Cardiac muscle cell (in vitro differentiated cells and primary cell): ENCODE measurements around the gene CNN2. TPM values are rescaled to one million over a fixed set of nuclear protein-coding genes. Genes with fewer than 3 reads are reported as not detected.

ENCODE experiments used
- DNase-seq, 2 donors: peaks; one replicate each; pipeline versions ENCODE4 v3.0.0 to v3.0.0-alpha.2; 2010 to 2017; ENCODE audit warnings: low read depth in 1 of 2, low spot score in 1 of 2
- H3K27ac ChIP-seq: fragments of 200-600 bp; sonication (generic); 2 replicates; pipeline ENCODE4 v1.5.1; 2016
- H3K27me3 ChIP-seq: fragments of 200-600 bp; sonication (generic); 2 replicates; pipeline ENCODE4 v1.6.0; 2016; ENCODE audit warnings: control low read depth
- H3K36me3 ChIP-seq: fragments of 200-600 bp; sonication (generic); 2 replicates; pipeline ENCODE4 v1.5.1; 2016; ENCODE audit warnings: control low read depth
- H3K4me1 ChIP-seq: fragments of 200-600 bp; sonication (generic); 2 replicates; pipeline ENCODE4 v1.8.1; 2017; ENCODE audit warnings: low read depth, mild to moderate bottlenecking, mixed run types
- H3K4me3 ChIP-seq: fragments of 200-600 bp; sonication (generic); 2 replicates; pipeline ENCODE4 v1.5.1; 2016; ENCODE audit warnings: mild to moderate bottlenecking
- H3K9me3 ChIP-seq: fragments of 200-600 bp; sonication (generic); 2 replicates; pipeline ENCODE4 v1.5.1; 2017; ENCODE audit warnings: low read depth, mild to moderate bottlenecking, control low read depth
- CTCF ChIP-seq: IDR thresholded peaks from 2 replicates; pipeline ENCODE4 v1.5.1; 2012; ENCODE audit warnings: low read depth, mild to moderate bottlenecking, low read length
- polyA plus RNA-seq: library from polyadenylated mRNA; unstranded; fragments of >200 nt; fragmentation: Nextera tagmentation; extraction: Ambion mirVana; gene quantifications from 2 replicates; pipeline ENCODE4 v1.2.1, GENCODE V29; 2016
- total RNA-seq: library from RNA; depleted of rRNA; stranded (reverse); fragments of >200 nt; gene quantifications from 2 replicates; pipeline ENCODE4 v1.2.3, GENCODE V29; 2016

The CNN2 gene
- total and polyA plus RNA-seq, 2 experiments from 2014 or later: 158 to 185 TPM

GRCh38 chr19:1007399-1008251, 18.8 kb upstream of the CNN2 start:
- no peaks in the 10 kb centered on the region for H3K4me1 ChIP-seq
- peaks cover 7% of the 10 kb centered on the region for H3K36me3 ChIP-seq
- no peak for TF ChIP-seq CTCF
- H3K9me3 ChIP-seq: no peaks in the 10 kb centered on the region
- H3K27ac ChIP-seq: no peak overlapping the region
- no peak for DNase-seq
- H3K27me3 ChIP-seq: no peaks in the 10 kb centered on the region
- no peak overlapping the region for H3K4me3 ChIP-seq

GRCh38 chr19:1008268-1009040, 18.0 kb upstream of the CNN2 start:
- no peak for TF ChIP-seq CTCF
- Histone ChIP-seq H3K4me1 (no peaks in the 10 kb centered on the region), H3K27me3 (no peaks in the 10 kb centered on the region), H3K27ac (no peak overlapping the region), H3K9me3 (no peaks in the 10 kb centered on the region), H3K4me3 (no peak overlapping the region), H3K36me3 (peaks cover 11% of the 10 kb centered on the region)
- DNase-seq: no peak

- DNase-seq: peak in 1 of 2 donors; percentile 76
- no peak overlapping the region for H3K27ac ChIP-seq
- no peaks in the 10 kb centered on the region for H3K27me3 ChIP-seq
Observed at GRCh38 chr19:1009041-1009980, 17.1 kb upstream of the CNN2 start.

GRCh38 chr19:1009981-1010538, 16.3 kb upstream of the CNN2 start:
- H3K36me3 ChIP-seq: peaks cover 18% of the 10 kb centered on the region
- no peaks in the 10 kb centered on the region for H3K9me3 ChIP-seq
- no peak overlapping the region for H3K4me3 ChIP-seq
- H3K4me1 ChIP-seq: no peaks in the 10 kb centered on the region
- no peak for TF ChIP-seq CTCF
- no peak for DNase-seq
- H3K27ac ChIP-seq: no peak overlapping the region
- no peaks in the 10 kb centered on the region for H3K27me3 ChIP-seq

More at GRCh38 chr19:1009041-1009980, 17.1 kb upstream of the CNN2 start:
- H3K9me3 ChIP-seq: no peaks in the 10 kb centered on the region
- TF ChIP-seq CTCF: no peak
- H3K4me1 ChIP-seq: no peaks in the 10 kb centered on the region
- no peak overlapping the region for H3K4me3 ChIP-seq
- peaks cover 18% of the 10 kb centered on the region for H3K36me3 ChIP-seq
